ENCODE results near the gene NR2C1. TPM values are rescaled to one million over a fixed set of nuclear protein-coding genes. Genes with fewer than 3 reads are reported as not detected.

NR2C1 gene
- polyA plus RNA-seq, 1 donor, result 36.4 TPM

GRCh38 chr12:95083938-95084337, 10.5 kb upstream of the NR2C1 start:
- DNase-seq, result no peak

DNA sequence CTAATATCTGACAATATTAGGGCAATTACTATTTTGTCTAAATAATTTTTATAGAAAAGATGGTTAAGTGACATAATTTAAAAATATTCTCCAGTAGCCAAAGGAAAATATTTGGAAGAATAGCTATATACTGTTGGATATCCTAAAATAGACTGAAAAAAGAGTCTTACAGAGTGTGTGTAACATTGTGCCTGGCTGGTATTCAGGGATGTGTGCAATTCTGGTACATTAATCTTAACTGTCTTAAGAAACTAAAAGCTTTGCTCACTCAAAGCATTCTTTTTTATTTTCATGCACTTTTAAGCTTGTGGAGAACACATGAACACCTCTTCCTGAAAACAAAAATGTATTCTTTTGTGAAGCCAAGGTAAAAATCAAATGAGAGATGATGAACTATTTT, 10.1 kb upstream of the NR2C1 start:
- DNase-seq, result no peak

GRCh38 chr12:95077341-95077740, 3.9 kb upstream of the NR2C1 start:
- DNase-seq, result no peak

DNA sequence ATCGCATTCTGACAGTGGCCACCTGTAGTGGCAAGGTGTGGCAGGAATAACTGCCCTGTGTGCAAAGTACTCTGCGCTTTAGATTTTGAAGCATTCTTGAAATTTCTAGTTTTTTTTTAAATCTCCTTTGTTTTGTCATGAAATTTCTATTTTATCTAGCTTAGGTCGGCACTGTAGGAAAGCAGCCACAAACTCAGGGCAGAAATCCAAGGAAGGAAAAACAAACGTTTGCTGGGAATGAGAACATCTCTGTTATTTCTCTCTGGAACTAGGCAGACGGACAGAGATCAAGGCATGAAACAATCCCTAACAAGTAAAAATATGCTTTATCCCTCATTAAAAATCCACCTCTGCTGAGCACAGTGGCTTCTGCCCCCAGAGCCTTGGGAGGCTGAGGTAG, 1.3 kb upstream of the NR2C1 start:
- no peak for DNase-seq

DNA sequence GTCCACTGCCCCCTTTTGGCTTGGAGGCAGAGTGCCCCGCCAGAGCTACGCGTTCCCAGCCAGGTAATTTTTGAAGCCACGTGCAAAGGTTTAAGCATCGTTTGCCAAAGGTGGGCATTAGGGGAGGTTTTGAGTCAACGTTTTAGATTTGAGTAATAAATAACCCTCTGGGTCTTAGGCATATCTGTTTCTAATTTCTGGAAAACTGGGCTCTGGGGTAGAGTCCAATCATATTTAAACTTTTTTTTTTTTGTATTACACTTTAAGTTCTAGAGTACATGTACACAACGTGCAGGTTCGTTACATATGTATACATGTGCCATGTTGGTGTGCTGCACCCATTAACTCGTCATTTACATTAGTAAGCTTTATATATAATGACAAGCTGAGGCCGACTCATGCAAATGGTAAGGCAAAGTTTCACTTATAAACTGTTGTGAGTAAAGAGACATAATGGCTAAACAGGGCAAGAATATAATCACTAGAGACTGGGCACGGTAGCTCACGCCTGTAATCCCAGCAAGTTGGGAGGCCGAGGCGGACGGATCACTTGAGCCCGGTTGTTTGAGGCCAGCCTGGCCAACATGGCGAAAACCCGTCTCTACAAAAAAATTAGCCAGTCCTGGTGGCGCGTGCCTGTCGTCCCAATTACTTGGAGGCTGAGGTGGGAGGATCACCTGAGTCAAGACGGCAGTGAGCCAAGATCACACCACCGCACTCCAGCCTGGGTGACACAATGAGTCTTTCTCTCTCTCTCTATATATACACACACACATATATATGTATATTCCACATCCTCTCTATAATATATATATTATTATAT, 491 bp upstream of the NR2C1 start:
- no peak for DNase-seq

- DNase-seq, result no peak
Observed at GRCh38 chr12:95070378-95070777, 3.0 kb downstream of the NR2C1 start.

DNA sequence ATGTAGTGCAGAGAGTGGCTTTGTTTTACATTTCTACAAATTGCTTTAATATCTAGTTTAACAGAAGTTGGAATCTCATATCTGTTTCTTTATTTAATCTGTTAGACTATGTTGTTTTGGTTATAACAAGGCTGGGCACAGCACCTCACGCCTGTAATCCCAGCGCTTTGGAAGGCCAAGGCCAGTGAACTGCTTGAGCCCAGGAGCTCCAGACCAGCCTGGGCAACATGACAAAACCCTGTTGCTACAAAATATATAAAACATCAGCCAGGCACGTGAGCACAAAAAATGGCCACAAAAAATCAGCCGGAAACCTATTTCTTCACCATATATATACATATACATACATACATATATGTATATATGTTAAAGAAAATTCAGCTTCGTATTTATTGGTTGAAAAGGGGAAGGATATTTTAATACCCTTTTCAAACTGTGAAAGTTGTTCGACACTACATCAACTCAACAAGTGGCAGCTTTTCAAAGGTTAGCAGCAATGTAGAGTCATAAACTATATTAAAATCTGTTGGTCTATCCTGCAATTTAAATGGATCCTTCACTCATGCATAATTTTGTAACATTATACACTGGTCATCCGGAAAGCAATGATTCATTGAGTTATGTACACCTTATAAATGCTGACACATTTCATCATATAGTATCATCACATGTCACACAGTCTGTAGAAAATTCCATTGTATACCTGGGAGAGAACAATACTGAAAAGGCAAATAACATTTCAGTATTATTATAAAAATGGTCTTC, 7.1 kb downstream of the NR2C1 start:
- DNase-seq, result no peak

- no peak for DNase-seq
Observed at GRCh38 chr12:95060951-95061350, 12.5 kb downstream of the NR2C1 start.

DNA sequence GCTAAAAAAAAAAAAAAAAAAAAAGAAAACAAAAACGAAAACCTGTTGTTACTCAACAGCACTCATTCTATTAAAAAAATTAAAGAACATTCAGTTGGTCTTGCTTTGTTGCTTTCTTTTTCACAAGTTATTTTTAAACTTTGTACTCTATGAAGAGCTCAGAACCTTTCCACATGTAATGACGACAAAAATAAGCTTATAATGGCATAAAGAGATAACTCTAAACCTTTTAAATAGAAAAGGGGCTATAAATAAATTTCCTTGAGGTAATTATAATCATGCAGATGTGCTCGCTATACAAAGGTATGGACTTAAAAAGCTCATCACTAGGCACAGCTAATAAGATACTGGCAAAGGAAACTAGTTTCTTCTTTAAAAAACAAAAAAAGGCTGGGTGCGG, 13.4 kb downstream of the NR2C1 start:
- no peak for DNase-seq

- no peak for DNase-seq
Observed at GRCh38 chr12:95057424-95057823, 16.0 kb downstream of the NR2C1 start.

GRCh38 chr12:95055057-95055456, 18.4 kb downstream of the NR2C1 start:
- DNase-seq, result no peak

- DNase-seq, result no peak
Observed at GRCh38 chr12:95054206-95054605, 19.2 kb downstream of the NR2C1 start.

GRCh38 chr12:95051241-95051640, 22.2 kb downstream of the NR2C1 start:
- no peak for DNase-seq

GRCh38 chr12:95037906-95038305, 35.5 kb downstream of the NR2C1 start:
- DNase-seq, result no peak

DNA sequence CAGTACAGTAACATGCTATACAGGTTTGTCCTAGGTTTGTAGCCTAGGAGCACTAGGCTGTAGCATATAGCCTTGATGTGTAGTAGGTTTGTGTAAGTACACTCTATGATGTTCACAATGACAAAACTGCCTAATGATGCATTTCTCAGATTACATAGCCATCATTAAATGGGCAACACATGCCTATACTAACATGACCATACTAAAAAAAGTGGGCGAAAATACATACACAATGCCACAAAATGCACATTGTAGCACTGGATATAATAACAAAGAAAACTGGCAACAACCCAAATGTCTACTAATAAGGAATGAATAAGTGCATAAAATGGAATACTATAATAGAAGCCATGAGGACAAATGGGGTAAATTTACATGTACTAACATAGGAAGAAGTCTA, 38.7 kb downstream of the NR2C1 start:
- DNase-seq, result no peak

- DNase-seq, result no peak
Observed at GRCh38 chr12:95022477-95022876, 50.9 kb downstream of the NR2C1 start.

DNA sequence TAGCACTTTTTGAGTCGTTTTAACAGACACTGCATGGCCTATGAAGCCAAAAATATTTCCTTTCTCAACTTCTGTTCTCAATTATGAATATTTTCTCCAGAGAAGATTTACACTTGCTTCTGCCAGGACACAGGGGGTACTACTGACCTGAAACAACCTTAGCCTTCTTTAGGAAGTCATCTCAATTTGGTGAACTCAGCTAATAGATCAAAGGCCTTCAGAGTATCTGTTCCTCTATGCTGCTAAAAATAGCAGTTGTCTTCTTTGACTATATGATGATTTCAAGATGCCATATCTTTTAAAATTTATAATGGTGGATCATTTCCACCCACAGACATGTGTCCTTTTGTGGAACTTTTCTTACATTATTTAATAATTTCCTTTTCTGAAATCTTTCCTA, 55.9 kb downstream of the NR2C1 start:
- DNase-seq, result no peak

GRCh38 chr12:95016120-95016519, 57.3 kb downstream of the NR2C1 start:
- DNase-seq, result no peak

GRCh38 chr12:95014554-95014953, 58.9 kb downstream of the NR2C1 start:
- DNase-seq, result no peak

DNA sequence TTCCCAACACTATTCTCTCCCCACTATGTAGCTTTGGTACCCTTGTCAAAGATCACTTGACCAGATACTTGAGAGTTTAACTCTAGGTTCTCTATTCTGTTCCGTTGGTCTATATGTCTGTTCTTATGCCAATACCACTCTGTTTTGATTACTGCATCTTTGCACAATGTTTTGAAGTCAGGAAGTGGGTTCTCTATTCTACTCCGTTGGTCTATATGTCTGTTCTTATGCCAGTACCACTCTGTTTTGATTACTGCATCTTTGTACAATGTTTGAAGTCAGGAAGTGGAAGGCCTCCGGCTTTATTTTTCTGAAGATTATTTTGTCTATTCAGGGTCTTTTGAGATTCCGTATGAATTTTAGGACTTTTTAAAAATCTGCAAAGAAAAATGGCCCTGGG, 67.2 kb downstream of the NR2C1 start:
- DNase-seq, result no peak

- DNase-seq, result no peak
Observed at GRCh38 chr12:95004610-95005009, 68.8 kb downstream of the NR2C1 start.

DNA sequence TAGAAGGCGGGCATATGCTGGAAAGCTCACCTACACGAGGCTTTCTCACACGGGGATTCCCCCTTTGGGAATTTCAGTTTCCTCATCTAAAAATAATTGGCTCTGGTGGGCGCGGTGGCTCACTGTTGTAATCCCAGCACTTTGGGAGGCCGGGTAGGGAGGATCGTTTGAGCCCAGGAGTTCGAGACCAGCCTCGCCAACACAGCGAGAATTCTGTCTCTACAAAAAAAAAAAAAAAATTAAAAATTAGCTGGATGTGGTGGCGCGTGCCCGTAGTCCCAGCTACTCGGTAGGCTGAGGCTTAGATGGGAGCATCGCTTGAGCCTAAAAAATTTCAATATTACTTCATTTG, 69.5 kb downstream of the NR2C1 start:
- DNase-seq, result no peak

GRCh38 chr12:95003213-95003920, 70.1 kb downstream of the NR2C1 start, which contains the start of gene NDUFA12:
TSS of gene NDUFA12 (minus strand) at chr12:95003697. CDS start at chr12:95003680, 17 bp downstream.
- DNase-seq, result peak; percentile 96
